ENCODE data around the gene OR5AC2. TPM values are rescaled to one million over a fixed set of nuclear protein-coding genes. Genes with fewer than 3 reads are reported as not detected.

The OR5AC2 gene
- total and polyA plus RNA-seq, 4 donors = not detected

Other genes with a start within 250 kb of the OR5AC2 start
- gene RIOX2, start 114.7 kb upstream of the OR5AC2 start, total RNA-seq = 10 to 100 TPM; 26.8 to 41.3 TPM
- 10 to 100 TPM; 16.3 to 17.6 TPM for gene RIOX2, start 114.7 kb upstream of the OR5AC2 start, polyA plus RNA-seq
- gene GABRR3, start 51.9 kb upstream of the OR5AC2 start, total RNA-seq = under 1 TPM in 1 of 2 donors, not detected in 1; 0.09 TPM
- gene GABRR3, start 51.9 kb upstream of the OR5AC2 start, polyA plus RNA-seq = not detected
- not detected for gene OR5H1, start 43.5 kb downstream of the OR5AC2 start, total RNA-seq
- gene OR5H1, start 43.5 kb downstream of the OR5AC2 start, polyA plus RNA-seq = not detected
- not detected for gene OR5H14, start 60.3 kb downstream of the OR5AC2 start, total RNA-seq
- not detected for gene OR5H14, start 60.3 kb downstream of the OR5AC2 start, polyA plus RNA-seq
- not detected for gene OR5H15, start 79.5 kb downstream of the OR5AC2 start, total RNA-seq
- gene OR5H15, start 79.5 kb downstream of the OR5AC2 start, polyA plus RNA-seq = not detected
- not detected for gene OR5H6, start 177.1 kb downstream of the OR5AC2 start, total RNA-seq
- not detected for gene OR5H6, start 177.1 kb downstream of the OR5AC2 start, polyA plus RNA-seq
- gene OR5H2, start 195.3 kb downstream of the OR5AC2 start, total RNA-seq = not detected
- not detected for gene OR5H2, start 195.3 kb downstream of the OR5AC2 start, polyA plus RNA-seq